Epidermal melanocyte (primary cell): Measurements from ENCODE around the gene CA12.

ENCODE experiments used
- DNase-seq: peaks from one replicate; pipeline ENCODE4 v3.0.0; 2011; ENCODE audit warnings: low spot score; ENCODE audit not compliant: insufficient read length

CA12 gene

DNA sequence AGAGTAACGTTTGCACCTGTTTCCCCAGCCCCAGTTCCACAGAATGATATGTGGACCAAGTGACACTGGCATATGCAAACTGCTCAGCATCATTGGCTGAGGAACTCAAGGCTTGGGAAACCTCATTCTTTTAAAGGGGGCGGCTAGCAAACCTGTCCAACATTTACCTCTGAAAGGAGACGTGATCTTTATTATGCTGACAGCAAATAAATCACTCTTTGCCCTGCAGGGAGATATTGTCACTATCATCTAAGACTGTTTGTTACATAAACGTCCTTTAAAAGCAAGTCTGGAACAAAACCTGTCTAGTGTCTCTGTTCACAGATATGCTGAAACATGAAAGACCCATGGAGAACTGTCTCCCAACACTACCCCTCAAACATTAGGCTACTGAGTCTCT is 21.5 kb downstream of the CA12 start:
- no peak for DNase-seq

DNA sequence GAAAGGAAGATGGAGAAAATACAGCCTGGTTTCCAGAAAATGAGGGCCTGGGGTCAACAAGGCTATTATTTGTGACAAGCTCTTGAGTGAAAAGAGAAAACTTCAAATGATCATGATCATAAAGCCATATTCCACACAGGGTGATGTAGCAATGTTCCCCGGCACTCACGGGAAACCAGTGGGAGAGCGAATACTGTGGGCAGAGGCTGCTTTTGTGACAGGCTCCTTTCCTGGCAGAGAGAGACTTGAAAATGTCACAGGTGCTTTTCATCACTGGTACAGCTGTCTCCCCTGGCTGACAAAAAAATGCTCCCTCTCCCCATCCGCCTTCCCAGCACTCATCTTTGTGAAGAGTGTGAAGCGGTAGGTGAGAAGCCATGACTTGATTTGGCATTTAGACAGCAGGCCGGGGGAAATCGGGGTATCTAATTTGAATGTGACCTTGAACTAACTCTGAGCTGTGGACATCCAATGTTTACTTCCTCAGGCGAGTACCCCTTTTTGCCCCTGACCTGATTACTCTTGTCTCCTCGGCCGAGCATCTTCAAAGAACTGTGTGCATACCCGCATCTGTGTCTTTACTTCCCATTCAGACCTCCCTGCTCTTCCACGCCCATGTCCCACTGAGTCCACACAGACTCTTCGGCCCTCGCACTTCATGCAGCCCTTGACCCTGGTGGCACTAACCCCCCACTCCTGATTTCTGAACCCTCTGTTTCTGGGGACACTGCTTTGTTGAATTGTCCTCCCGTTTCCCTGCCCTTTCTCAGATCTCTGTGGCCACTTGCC is 23.2 kb downstream of the CA12 start:
- no peak for DNase-seq

DNA sequence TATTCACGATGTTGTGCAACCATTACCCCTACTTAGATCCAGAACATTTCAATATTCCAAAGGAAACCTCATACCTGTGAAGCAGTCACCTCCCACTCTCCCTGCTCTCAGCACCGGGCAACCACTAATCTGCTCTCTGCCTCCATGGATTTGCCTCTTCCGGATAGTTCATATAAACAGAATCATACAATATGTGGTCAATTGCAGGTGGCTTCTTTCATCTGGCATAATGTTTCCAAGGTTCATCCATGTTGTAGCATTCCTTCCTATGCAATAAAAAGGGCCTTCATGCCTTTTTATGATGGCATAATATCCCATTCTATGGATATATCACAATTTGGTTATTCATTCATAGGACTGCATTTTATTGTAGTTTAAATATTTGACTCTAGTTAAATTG is 23.9 kb downstream of the CA12 start:
- no peak for DNase-seq

DNA sequence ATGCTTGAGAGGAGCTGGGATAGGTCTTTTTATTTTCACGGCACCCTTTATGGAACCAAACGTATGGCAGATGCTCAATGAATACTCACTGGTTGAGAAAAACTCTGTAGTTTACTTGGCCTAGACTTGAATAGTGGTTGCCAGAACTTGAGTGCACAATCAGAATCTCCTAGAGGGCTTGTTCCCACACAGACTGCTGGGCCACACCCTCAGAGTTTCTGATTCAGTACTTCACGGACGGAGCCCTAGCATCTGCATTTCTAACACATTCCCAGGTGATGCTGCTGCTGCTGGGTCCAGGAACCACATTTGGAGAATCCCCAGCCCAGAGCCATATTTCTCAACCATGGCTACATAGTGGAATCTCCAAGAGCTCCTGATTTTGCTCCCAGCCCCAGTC is 24.6 kb downstream of the CA12 start:
- no peak for DNase-seq

DNA sequence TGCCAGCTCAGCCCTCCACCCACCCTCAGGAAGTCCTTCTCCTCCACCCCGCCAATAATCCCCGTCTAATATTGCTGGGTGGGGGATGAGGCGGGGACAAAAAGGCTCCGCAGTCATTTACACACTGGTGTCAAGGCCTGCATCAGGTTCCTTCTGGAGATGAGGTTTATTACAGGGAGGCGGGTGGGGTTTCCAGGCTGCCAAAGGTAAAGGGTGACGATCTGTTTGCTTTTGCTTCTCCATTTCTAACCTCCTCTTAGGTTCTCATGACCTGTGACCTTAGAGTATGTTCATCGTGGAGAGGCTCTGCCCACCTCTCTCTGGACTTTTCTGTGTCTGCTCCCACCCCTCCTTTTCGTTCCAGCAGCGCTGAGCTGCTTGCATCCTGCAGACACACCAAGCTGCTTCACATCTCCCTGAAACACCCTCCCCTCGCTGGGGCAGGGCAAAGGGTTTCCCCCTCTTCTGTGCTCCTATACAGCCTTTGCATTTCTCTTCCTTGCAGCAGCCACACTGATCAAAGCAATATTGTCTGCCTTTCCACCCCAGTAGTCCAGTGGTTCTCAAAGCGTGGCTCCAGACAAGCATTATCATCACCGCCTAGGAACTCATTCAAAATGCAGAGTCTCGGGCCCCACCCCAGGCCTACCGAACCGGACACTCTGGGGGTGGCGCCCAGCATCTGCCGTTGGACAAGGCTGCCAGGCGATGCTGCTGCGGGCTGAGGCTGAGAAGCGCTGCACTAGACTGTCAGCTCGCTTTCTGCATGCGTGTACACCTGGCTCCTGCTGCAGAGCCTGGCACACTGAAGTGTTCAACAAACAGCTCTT is 26.6 kb downstream of the CA12 start:
- DNase-seq = no peak

DNA sequence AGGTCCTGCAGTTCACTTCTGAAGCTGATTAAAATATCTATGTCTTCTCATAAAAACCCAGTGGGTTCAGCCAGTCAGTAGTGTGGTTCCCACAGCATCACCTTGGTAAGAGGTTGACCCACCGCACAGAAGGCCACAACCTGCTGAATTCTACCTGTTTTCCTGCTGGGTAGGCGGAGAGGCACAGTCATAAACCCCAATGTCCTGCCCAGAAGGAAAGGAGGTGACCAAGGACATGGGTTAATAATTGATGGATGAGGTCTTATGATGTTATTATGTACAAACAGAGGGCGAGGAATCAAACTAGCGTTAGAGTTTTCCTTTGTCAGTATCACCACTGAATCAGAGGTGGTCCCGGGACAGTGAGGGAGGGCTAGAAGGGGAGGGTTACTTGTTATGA is 27.8 kb downstream of the CA12 start:
- no peak for DNase-seq

DNA sequence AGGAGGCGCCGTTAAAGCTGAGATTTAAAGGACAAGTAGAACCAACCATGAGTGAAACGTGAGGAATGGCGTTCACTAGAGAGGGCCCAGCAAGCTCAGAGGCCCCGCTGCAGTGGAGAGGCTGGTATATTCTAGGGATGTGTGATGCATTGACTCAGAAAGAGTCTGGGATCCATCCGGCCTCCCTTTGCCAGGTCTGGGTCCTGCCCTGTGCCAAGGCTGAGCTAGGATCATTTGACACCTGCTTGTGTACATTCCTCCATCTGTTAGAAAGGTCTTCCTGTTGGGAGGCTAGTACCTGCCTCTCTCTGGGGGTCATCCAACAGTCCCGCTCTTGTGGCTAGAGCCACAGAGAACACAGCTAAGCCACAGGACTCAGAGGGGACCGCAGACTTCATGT is 28.4 kb downstream of the CA12 start:
- no peak for DNase-seq

DNA sequence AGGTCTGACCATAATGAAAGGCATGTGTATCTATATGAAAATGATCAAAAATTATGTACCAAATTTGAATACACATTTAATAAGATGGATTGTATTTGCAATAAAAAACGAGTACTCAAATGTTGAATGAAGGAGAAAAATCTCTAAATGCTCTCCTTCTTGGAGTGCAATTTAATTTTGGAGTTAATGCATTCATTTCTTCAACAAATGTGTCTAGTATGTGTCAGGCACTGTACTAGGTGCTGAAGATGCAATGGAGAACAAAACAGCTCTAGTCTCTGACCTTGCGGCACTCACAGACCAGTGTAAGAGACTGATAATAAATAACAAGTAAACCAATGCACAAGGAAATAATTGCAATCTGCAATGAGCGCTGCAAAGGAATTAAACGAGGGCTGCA is 28.8 kb downstream of the CA12 start:
- DNase-seq = no peak

DNA sequence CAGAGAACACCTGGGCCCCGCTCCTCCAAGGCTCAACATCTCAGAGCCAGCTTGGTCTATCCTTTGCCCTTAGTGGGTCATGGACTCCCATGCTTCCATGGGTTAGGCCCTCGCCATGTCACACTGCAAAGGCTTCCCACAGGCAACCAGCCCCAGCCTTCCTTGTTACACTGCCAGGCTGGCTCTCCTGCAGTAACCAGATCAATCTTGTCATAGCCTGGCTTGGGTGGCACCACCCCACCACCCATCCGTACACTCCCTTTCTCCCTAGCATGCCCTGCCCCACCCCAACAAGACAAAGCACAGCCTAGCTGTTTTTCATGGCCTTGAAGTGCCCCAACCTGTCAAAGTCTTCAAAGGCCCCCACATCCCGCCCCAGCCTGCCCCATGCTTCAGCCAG is 30.5 kb downstream of the CA12 start:
- no peak for DNase-seq

DNA sequence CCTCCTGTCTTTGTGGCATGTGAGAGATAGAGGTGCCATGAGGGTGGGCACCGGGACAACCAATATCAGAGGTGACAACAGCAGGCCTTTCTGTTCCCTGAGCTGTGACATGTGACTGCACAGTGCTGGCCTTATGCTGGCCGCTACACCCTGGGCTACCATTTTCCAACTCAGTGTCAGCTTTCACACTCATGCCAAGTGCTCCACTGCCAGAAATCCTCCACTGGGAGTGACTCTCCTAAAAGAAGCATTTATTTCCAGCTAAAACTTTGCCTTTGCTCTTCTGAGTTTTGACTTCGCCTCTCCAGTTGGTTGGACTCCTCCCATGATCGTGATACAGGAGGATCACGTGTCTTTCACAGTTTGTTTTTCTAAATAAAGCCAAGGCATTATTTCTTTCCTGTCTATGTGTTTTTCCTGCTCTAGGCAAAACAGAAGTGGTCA is 31.4 kb downstream of the CA12 start:
- no peak for DNase-seq

DNA sequence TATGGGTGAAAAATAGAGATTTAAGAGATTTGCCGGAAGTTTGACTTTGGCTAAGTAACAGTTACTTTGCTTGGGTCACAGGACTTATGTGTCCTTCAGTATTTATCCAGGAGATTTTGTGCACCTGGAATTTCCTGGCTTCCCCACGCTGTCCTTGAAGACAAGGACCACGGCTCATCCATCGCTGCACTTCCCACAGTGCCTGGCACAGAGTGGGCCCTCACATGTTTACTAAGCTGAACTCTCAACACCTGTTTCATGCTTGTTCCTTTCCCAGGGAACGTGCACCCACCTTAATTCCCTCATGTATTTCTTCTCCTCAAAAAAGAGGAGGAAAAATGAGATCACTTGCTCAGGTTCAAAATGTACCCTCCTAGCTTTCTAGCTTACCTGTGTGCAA is 32.0 kb downstream of the CA12 start:
- DNase-seq = no peak

DNA sequence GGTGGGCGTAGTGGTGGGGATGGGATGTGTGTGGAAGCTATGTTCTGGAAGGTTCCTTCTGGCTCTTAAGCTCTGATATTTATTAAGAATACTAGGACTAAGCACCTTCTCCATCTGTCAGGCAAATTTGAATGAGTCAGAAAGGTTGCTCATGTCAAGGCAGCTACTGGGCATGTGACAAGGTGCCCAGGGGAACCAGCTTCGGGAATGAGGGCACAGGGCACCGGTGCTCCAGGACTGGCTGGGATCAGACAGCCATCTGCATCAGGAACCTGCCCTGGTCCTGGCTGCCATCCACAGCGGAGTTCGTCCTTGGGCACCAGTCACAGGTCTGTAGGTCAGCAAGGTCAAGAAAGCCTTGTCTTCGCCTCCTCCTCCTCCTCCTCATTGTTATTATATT is 32.5 kb downstream of the CA12 start:
- no peak for DNase-seq

DNA sequence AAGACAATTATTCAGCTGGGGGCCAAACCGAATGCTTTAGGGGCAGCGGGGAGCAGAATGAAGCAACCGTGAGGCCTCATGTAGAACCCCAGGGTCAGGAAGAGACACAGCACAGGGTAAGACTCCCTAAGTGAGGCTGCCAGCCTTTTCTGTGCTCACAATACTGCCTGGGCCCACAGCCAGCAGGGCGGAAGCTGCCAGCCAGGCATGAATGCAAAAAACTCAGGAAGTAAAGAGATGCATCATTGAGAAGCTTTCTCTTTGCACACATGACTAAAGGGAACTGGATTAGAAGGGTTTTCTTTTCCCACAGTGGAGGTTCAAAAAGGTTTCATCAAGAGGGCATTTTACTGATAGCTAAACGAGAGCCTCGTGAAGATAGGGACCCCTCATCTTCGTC is 33.3 kb downstream of the CA12 start:
- DNase-seq = peak; percentile 91

DNA sequence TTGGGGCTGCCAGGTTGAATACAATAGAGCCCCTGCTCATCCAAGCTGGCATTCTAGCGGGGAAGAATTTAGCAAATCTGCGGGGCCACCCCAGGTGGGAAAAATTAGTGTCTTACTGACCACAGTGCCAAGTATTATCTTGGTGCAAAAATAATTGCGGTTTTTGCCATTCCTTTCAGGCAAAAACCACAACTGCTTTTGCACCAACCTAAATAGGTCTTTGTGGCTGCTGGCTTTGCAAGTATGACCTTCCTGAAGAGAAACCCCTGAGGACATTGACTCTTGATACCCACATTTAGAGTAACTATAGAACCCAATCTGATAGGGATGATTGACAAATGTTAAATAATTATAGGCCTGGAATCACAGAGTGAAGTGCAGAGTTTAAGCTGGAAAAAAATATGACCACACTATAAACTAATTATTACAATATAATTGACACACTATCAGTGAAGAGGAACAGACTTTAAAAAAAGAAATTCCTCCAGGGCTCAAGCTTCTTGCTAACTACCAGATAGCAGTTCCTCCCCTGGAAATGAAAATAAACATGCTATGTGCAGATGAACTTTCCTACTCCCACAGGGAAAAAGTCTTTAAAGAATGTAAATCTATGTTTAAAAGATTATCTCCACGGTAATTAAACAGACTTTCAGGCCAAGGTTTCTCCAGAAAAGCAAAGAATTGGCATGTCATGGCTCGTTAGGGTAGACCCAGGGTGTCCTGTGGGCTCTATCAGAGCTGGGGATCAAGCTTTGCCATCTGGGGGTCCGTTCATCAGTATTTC is 34.4 kb downstream of the CA12 start:
- DNase-seq = no peak

DNA sequence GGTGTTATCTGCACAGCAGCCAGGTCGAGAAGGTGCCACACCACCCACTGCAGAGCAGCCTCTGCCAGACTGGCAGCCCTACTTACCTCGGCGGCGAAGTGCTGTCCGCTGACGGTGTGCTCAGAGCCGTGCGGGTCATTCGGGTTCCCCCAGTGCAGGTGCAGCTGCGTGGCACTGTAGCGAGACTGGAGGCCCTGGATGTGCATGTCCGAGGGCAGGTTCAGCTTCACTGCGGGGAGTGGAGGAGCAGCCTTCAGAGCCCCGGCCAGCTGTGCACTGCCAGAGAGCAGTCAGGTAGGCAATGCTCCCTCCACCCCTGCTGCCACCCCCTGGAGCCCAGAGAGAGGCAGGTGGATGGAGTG is 36.3 kb downstream of the CA12 start:
- no peak for DNase-seq

DNA sequence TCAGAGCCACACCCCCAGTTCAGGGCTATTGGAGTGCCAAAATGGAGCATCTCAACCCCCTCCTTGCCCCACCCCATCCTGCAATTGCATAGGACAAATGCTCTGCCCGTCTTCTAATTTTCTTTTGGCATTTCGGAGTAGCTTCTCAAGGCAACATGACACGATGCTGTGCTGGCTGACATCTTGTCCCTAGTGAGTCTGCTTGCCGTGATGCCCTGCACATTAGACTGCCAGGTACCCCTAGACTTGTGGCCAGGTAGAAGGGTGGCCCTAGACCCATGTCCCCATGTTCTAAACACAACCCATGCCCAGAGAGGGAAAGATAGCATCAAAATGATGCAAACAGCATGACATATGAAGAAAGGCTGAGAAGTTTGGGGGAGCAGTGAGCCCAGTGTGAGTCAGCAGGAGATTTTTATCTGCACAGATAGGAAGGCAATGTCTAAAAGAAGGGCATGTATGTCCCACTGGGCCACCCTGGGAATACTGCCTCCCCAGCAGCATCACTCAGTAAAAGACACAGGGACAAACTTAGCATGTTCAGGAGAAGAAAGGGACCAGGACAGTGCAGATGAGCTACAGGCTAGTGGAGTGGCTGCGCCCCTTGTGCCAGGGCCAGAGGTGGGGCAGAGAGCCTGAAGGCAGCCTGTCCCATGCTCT is 36.8 kb downstream of the CA12 start:
- no peak for DNase-seq

DNA sequence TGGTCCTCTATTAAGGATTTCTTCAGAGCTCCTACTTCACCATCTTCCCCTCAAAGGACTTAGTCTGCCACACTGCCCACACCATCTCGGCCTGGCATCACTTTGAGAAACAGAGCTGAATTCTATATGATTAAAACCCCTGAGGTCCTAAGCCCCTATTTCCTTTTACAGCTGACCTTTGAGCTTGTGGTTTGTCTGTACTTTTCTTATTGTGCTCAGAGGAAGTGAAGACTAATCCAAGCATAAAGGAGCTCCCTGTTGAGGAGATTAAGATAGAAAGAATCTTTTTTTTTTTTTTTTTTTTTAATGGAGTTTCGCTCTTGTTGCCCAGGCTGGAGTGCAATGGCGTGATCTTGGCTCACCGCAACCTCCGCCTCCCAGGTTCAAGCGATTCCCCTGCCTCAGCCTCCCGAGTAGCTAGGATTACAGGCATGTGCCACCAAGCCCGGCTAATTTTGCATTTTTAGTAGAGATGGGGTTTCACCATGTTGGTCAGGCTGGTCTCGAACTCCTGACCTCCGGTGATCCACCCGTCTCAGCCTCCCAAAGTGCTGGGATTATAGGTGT is 38.6 kb downstream of the CA12 start:
- DNase-seq = peak; percentile 58

DNA sequence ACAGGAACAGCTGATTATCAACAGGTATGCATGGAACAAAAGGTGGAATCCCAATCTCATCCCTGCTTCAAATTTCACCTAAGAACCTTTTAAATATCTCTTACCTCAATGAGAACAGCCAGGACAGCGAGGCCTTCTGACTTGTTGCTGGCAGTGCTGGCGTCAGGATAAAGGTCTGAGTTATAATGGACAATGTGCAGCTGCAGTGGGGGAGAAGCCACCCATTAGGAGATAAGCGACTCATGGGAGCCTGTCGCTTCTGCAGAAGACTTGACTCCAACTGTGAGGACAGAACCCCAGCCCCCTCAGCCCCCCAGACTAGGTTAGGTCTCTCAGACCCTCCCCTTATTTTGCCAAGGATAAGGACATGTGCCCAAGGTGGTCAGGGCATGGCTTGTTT is 39.7 kb downstream of the CA12 start:
- no peak for DNase-seq

DNA sequence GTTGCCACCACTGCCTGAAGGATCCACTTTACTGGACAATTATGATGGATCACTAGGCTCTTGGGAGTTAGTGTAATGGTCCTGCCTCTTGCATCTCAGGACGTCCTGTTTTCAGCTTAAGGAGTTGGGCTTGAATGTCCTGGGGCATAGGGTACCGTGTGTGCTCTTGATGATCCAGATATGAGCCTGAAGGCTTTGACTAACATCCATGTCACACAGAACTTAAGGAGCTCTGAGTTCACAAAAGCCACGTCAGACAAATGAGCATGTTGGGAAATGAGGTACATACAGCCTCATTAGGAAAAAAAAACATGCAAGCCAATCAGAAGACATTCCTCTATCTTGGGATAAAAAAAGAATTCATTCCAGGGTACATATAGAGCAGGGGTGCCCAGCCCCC is 40.8 kb downstream of the CA12 start:
- DNase-seq = no peak

DNA sequence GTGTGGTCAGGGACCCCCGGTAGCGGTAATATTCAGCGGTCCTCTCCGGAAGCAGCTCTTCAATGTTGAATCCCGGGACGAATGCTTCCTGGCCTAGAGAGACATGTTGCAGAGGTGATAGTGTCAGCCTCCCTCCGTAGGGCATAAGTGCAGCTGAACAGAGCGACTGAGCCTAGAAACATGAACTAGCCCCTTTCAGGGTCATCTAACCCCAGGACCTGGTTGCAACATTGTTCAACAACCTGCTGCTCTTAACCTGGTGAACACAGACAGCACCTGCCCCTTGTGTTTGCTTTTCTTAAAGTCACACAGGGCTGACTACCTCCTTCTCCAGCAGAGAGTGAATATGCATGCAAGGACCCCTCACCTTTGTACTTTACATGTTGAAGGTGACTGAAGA is 41.3 kb downstream of the CA12 start:
- no peak for DNase-seq

DNA sequence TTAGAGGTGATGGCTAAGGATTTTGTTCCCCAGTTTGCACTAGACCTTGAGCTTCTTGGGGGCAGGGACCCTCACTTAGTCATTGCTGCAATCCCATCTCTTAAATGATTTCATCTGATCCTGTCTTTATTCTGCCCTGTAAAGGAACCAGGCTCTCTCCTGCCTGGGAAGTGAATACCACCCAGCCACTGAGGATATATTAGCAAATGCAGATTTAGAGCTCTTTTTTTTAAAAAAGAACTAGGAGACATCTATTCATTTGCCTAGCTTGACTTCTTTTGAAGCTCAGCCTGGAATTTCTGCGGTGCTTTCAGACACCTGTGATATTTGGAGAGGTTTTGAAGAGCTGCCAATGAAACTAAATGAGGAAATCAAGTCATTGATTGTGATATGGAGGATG is 41.8 kb downstream of the CA12 start:
- no peak for DNase-seq
